B cell (primary cell): ENCODE measurements around the gene LSM14B. TPM values are rescaled to one million over a fixed set of nuclear protein-coding genes. Genes with fewer than 3 reads are reported as not detected.
"Not testable (repeated sequence)": the region's sequence is repeated elsewhere in the genome, so short reads cannot be mapped to it uniquely, and the experiment has no call there.

Source experiments
- ATAC-seq: fragments of 200-7000 bp; cut with Tn5 transposase; one replicate; pipeline ENCODE4 v1.10.0; 2021; ENCODE audit warnings: low read depth, mild to moderate bottlenecking, moderate number of reproducible peaks, moderate library complexity
- CTCF ChIA-PET: fragments of 350-600 bp; sonication (Branson Sonifier 250); formaldehyde crosslinking; loops from one replicate; lab custom pipeline; 2021; ENCODE audit warnings: antibody characterized with exemption, inconsistent platforms; lab: Charles Lee
- POLR2A ChIA-PET: fragments of 350-600 bp; sonication (Branson Sonifier 250); formaldehyde crosslinking; loops from one replicate; lab custom pipeline; 2021; ENCODE audit warnings: antibody characterized with exemption; lab: Charles Lee
- DNase-seq: peaks from one replicate; pipeline ENCODE4 v3.0.0; 2013
- H2AFZ ChIP-seq: 2 replicates; pipeline ENCODE4 v1.6.1; 2012; ENCODE audit warnings: mild to moderate bottlenecking, low read depth, low read length; ENCODE audit not compliant: insufficient read depth, poor library complexity, severe bottlenecking
- H3K27ac ChIP-seq, 2 donors: 1 replicate in 1 of 2; 2 replicates in 1 of 2; pipeline ENCODE4 v1.5.1; 2012 to 2013; ENCODE audit warnings: low read length in 2 of 2, mild to moderate bottlenecking in 2 of 2, moderate library complexity in 1 of 2
- H3K27me3 ChIP-seq, 4 experiments: fragments of 200-600 bp in 1 of 4; sonication (generic) in 1 of 4; replicated peaks in 1 of 4; 1 replicate in 2 of 4; 2 replicates in 2 of 4; pipeline versions ENCODE4 v1.6.1 to v1.7.0; 2013 to 2016; ENCODE audit warnings: low read length in 3 of 4, mild to moderate bottlenecking in 2 of 4, mixed read lengths in 1 of 4, moderate library complexity in 1 of 4; ENCODE audit not compliant: insufficient read depth in 4 of 4, control insufficient read depth in 3 of 4; ENCODE audit errors: control extremely low read depth in 1 of 4
- H3K36me3 ChIP-seq, 2 experiments: replicated peaks in 1 of 2; 1 replicate in 1 of 2; 2 replicates in 1 of 2; pipeline versions ENCODE4 v1.6.1 to v1.7.1; 2013; ENCODE audit warnings: low read length in 1 of 2; ENCODE audit not compliant: insufficient read depth in 2 of 2, control insufficient read depth in 1 of 2; ENCODE audit errors: control extremely low read depth in 1 of 2, extremely low read depth in 1 of 2
- H3K4me1 ChIP-seq, 2 donors: fragments of 200-600 bp in 1 of 2; sonication (generic) in 1 of 2; 1 replicate in 1 of 2; 2 replicates in 1 of 2; pipeline versions ENCODE4 v1.5.1 to v1.6.1; 2013 to 2017; ENCODE audit warnings: low read length in 2 of 2; ENCODE audit not compliant: control insufficient read depth in 2 of 2, insufficient read depth in 2 of 2
- H3K4me2 ChIP-seq: replicated peaks from 2 replicates; pipeline ENCODE3; 2012; ENCODE audit warnings: mild to moderate bottlenecking, low read depth, low read length; ENCODE audit not compliant: poor library complexity, severe bottlenecking
- H3K4me3 ChIP-seq, 5 experiments: fragments of 200-600 bp in 1 of 5; sonication (generic) in 1 of 5; 1 replicate in 3 of 5; 2 replicates in 2 of 5; pipeline versions ENCODE4 v1.5.1 to v1.7.0; 2011 to 2016; ENCODE audit warnings: low read length in 4 of 5, mild to moderate bottlenecking in 4 of 5, low read depth in 2 of 5, control low read depth in 1 of 5, moderate library complexity in 1 of 5; ENCODE audit not compliant: insufficient read depth in 1 of 5; ENCODE audit errors: control extremely low read depth in 1 of 5, extremely low read depth in 1 of 5
- H3K79me2 ChIP-seq: fragments of 200-600 bp; sonication (generic); one replicate; pipeline ENCODE4 v1.6.0; 2016; ENCODE audit warnings: low read length; ENCODE audit not compliant: control insufficient read depth, insufficient read depth
- H3K9ac ChIP-seq: fragments of 200-600 bp; sonication (generic); 2 replicates; pipeline ENCODE4 v1.6.1; 2017; ENCODE audit warnings: mild to moderate bottlenecking, low read length, moderate library complexity
- H3K9me3 ChIP-seq, 3 donors: one replicate each; pipeline versions ENCODE4 v1.6.1 to v1.7.1; 2013; ENCODE audit warnings: low read length in 2 of 3; ENCODE audit not compliant: control insufficient read depth in 2 of 3, insufficient read depth in 1 of 3; ENCODE audit errors: control extremely low read depth in 1 of 3
- H4K20me1 ChIP-seq: 2 replicates; pipeline ENCODE4 v1.6.0; 2012; ENCODE audit warnings: mild to moderate bottlenecking, low read length; ENCODE audit not compliant: insufficient read depth, control insufficient read depth, poor library complexity, severe bottlenecking
- H3K27ac Mint-ChIP-seq: one replicate; pipeline ENCODE4 v1.8.0; 2021; ENCODE audit warnings: mixed read lengths
- H3K27me3 Mint-ChIP-seq: one replicate; pipeline ENCODE4 v1.8.0; 2021; ENCODE audit warnings: mixed read lengths
- H3K4me1 Mint-ChIP-seq: one replicate; pipeline ENCODE4 v1.8.0; 2021; ENCODE audit warnings: mixed read lengths
- H3K4me3 Mint-ChIP-seq: one replicate; pipeline ENCODE4 v1.8.0; 2021; ENCODE audit warnings: mixed read lengths
- H3K9me3 Mint-ChIP-seq: one replicate; pipeline ENCODE4 v1.8.0; 2022; ENCODE audit warnings: mixed read lengths; ENCODE audit not compliant: insufficient read depth
- CTCF ChIP-seq: fragments of 200-600 bp; IDR thresholded peaks from one replicate; pipeline ENCODE4 v1.8.0; 2022; ENCODE audit warnings: antibody characterized with exemption, mild to moderate bottlenecking
- EZH2 ChIP-seq: IDR thresholded peaks from 2 replicates; pipeline ENCODE4 v1.6.1; 2012; ENCODE audit warnings: borderline replicate concordance, low read depth, mild to moderate bottlenecking, moderate library complexity, low read length; ENCODE audit not compliant: insufficient read depth, poor library complexity, severe bottlenecking
- WGBS: methylation state at CpG from one replicate; pipeline ENCODE4 v1.1.5; 2013; ENCODE audit warnings: missing lambda C conversion rate; ENCODE audit not compliant: insufficient coverage; 5-methylcytosine and 5-hydroxymethylcytosine counted together
- intact Hi-C: fragments of 100-400 bp; cut with micrococcal nuclease; formaldehyde crosslinking; loops from one replicate; pipeline ENCODE4 v1.10.0; 2022
- polyA plus RNA-seq: library from polyadenylated mRNA; depleted of rRNA; stranded (reverse); fragments of >200 nt; gene quantifications from 2 replicates; pipeline ENCODE4 v1.2.3, GENCODE V29; 2012
- total RNA-seq, 2 donors: library from RNA; stranded (reverse); fragments of 120-200 nt in 1 of 2; gene quantifications; 1 replicate in 1 of 2; 2 replicates in 1 of 2; pipeline versions ENCODE4 v1.2.3 to v1.2.4, GENCODE V29; 2013 to 2022

Gene LSM14B
- total and polyA plus RNA-seq, 2 donors (not counting 1 experiment from before 2014, with no cell fraction given): 26.8 to 52.8 TPM

GRCh38 chr20:62080249-62080990 lies 41.9 kb upstream of the LSM14B start:
- POLR2A ChIA-PET: interaction anchor here (0.7 kb wide), 1 partner anchor 19 kb away, joined by 3 read pairs; no protein-coding TSS in a partner anchor
- H3K4me2 ChIP-seq: no peak overlapping the region
- peaks cover 0 to 24% (median 7%) of the 10 kb centered on the region in 3 donors for H3K9me3 ChIP-seq
- Mint-ChIP-seq H3K9me3 (peaks cover 3% of the 10 kb centered on the region), H3K4me3 (no peak overlapping the region), H3K27me3 (peaks cover 16% of the 10 kb centered on the region), H3K27ac (no peak overlapping the region), H3K4me1 (no peaks in the 10 kb centered on the region)
- H3K27ac ChIP-seq: no peak overlapping the region
- H3K4me1 ChIP-seq: no peaks in the 10 kb centered on the region
- H2AFZ ChIP-seq: no peak overlapping the region
- H4K20me1 ChIP-seq: no peaks in the 10 kb centered on the region
- no peak overlapping the region for H3K9ac ChIP-seq
- H3K27me3 ChIP-seq: peaks cover 0 to 5% (median 1%) of the 10 kb centered on the region in 4 experiments
- no peaks in the 10 kb centered on the region for H3K36me3 ChIP-seq
- ATAC-seq: no peak
- CTCF ChIA-PET: no interaction called here
- no peak overlapping the region for H3K4me3 ChIP-seq
- intact Hi-C loops: no loop called here
- no peak for TF ChIP-seq CTCF
- TF ChIP-seq EZH2: no peak
- no peaks in the 10 kb centered on the region for H3K79me2 ChIP-seq
- no peak for DNase-seq
- WGBS: 71% methylated on average over 9 of the region's 15 CpGs

GRCh38 chr20:62083312-62083711 lies 39.0 kb upstream of the LSM14B start:
- Histone ChIP-seq H3K4me1 (no peaks in the 10 kb centered on the region), H3K27ac (no peak overlapping the region), H4K20me1 (no peaks in the 10 kb centered on the region), H3K9ac (no peak overlapping the region), H3K9me3 (peaks cover 0 to 28% (median 0%) of the 10 kb centered on the region in 3 donors), H3K27me3 (peaks cover 0 to 5% (median 1%) of the 10 kb centered on the region in 4 experiments), H3K79me2 (no peaks in the 10 kb centered on the region), H3K36me3 (no peaks in the 10 kb centered on the region), H2AFZ (no peak overlapping the region), H3K4me3 (no peak overlapping the region), H3K4me2 (no peak overlapping the region)
- CTCF ChIA-PET: no interaction called here
- peaks cover 16% of the 10 kb centered on the region for H3K27me3 Mint-ChIP-seq
- 74% methylated on average over 5 of the region's 5 CpGs for WGBS
- POLR2A ChIA-PET: no interaction called here
- DNase-seq (no peak), ATAC-seq (no peak)
- no peak overlapping the region for H3K27ac Mint-ChIP-seq
- no peaks in the 10 kb centered on the region for H3K4me1 Mint-ChIP-seq
- H3K4me3 Mint-ChIP-seq: no peak overlapping the region
- intact Hi-C loops: no loop called here
- H3K9me3 Mint-ChIP-seq: peaks cover 3% of the 10 kb centered on the region
- no peak for TF ChIP-seq EZH2
- no peak for TF ChIP-seq CTCF

GRCh38 chr20:62084224-62084623 lies 38.1 kb upstream of the LSM14B start:
- H4K20me1 ChIP-seq, H2AFZ ChIP-seq, H3K27ac Mint-ChIP-seq, H3K79me2 ChIP-seq, H3K4me1 Mint-ChIP-seq, POLR2A ChIA-PET, H3K4me2 ChIP-seq, ATAC-seq, DNase-seq, H3K4me1 ChIP-seq, H3K4me3 Mint-ChIP-seq, H3K4me3 ChIP-seq, H3K27me3 ChIP-seq, intact Hi-C loops, H3K36me3 ChIP-seq, H3K9ac ChIP-seq, CTCF ChIA-PET, H3K9me3 Mint-ChIP-seq, H3K27ac ChIP-seq: not testable (repeated sequence)
- H3K27me3 Mint-ChIP-seq: peaks cover 16% of the 10 kb centered on the region
- H3K9me3 ChIP-seq: peaks cover 0 to 24% (median 0%) of the 10 kb centered on the region in 3 donors
- WGBS: 90% methylated on average over 6 of the region's 9 CpGs
